ENCODE measurements around the gene UQCC2.

The UQCC2 gene

DNA sequence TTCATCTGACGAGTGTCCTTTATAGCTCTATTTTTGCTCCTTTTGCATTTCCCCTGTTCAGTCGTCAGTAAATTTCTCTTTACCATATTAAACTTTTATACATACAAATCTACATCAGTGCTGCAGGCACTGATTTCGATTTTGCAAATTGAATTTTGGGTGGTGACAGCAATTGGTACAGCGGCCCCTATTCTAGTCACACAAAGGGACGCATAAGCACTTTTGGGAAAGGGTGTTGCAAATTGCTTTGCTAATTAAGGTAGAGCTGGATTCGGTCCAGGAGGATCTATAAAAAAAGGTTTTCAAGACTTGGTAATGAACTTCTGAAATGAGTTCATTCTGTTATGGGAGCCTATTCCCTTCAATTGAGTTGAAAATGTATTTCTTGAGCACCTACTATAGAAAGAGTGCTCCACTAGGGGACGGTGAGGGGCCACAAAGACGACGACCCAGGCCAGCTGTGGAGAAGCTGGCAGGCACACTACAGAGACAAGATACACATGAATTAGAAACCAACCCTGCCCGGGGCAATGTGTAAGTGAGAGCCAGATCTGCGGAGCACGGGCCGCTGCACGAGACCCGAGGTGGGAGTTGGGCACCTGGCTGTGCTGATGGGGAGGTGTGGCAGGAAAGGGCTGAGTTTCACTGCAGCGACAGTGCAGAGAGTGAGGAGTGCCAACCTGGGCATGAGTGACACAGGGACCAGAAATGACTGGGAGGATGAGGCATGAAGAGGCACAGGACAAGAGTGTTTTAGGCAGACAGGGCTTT is 5.4 kb downstream of the UQCC2 start:
- no peak for DNase-seq (ENCODE audit: low spot score)

DNA sequence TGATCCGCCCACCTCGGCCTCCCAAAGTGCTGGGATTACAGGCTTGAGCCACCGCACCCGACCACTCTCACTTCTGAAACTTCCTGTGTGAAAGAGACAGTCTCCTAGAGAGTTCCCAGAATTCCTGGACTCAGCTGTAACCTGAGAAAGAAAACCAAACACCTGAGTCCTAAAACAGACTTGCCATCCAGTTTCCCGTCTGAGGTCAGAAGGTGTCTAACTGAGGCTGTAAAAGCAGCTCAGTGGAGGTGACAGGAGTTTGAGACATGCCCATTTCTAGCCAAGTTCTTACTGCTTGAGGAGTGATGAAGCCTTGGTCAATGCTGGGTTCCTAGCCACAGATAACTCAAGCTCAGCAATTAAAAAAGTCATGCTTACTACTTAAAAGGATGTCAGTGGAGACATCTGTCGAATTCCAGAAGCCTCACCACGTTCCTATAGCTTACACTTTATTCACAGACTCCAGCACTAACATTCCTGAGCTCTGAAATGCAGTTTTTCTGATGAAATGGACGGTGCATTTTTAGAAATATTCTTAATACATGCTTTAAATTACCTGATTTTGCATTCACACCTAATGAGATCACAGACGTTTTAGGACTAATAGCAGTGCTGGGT is 6.1 kb downstream of the UQCC2 start:
- no peak for DNase-seq (ENCODE audit: low spot score)

DNA sequence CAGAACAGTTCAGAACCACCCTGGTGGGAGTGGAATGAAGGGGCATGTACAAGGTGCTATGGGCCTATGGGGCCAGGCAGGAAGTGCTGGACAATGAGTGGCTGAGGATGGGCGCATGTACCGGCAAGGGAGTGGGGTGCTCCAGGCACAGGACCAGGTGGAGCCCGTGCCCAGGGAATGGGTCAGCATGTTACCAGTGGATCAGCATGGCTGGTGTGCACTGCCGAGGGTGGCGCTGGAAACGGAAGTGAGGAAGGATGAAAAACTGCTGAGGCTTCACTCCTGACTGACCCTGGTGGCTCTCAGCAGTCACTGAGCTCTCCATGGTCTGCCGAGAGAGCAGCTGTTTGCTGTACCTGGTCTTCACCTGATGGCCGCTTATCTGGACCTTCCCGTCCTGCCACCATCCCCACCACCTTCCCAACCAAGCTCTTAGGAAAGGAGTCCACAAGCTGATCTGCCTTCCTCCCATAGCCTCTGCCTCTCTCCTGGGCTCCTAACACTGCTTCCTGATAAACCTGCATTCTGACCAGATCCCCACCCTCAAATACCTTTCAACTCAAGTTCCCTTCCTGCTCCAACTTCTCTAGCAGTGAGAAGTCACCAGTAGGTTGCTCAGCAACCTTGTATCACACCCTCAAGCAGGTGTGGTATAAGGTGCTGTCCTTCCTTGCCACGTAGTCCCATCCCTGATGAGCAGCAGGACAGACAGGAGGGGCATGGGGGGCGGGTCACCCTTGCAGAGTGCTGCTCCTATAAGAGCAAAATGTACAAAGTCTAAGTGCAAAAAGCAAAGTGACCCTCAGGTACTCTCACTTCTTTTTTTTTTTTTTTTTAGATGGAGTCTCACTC is 7.1 kb downstream of the UQCC2 start:
- no peak for DNase-seq (ENCODE audit: low spot score)

DNA sequence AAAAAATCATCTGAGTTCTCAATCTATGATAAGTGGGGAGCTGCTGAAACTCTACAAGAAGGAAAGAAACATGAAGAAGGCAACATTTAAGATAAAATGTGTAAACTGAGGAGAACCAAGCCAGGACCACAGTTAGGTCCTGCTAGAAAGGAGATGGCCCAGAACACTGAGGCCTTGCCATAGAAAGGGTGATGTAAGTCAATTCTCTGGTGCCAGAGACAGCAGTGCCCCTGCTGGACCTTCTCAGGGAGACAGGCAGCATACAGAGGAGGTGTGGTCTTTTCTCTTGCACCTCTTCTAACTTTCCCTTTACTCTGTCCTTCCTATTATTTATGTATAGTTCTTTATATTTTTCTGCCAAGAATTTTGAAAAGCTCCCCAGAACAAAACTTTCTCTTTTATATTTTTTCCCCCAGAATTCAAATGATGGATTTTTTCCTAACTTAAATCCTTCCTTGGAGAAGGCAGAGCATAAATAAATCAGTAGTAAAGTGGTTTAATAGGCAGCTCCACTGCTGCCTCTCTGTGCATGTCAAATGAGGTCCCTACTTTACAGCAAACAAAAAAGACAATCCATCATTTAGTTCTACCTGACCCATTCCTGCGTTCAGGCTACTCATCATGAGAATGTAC is 9.0 kb downstream of the UQCC2 start:
- peak; percentile 74 for DNase-seq (ENCODE audit: low spot score)

DNA sequence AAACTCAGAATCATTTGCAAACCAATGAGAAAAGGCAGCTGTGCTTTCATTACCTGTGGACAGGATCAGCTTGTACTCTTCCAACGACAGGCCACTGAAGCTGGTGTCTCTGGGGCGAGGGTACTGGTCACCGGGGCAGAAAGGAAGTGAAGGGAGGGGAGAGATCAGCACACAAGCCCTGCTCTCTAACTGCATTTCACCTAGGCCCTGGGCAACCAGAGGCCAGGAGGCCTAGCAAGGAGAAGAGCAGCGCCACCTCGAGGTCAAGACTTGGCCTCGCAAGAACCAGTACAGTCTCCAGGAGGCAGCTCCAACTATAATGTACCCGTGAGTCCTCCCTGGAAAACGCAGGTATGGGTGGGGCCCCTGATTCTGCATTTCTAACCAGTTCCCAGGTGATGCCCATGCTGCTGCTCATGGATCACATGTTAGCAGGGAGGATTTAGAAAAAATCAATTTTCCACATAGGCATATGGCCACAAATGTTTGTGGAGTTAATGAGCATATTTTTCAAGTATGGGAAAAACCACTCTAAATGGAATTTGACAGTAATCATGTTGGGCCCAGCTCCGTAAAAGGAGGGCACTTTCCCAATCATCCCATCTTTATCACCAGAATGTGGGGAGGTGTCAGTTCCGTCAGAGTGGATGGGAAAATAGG is 11.0 kb downstream of the UQCC2 start:
- DNase-seq (ENCODE audit: low spot score) = peak; percentile 74

DNA sequence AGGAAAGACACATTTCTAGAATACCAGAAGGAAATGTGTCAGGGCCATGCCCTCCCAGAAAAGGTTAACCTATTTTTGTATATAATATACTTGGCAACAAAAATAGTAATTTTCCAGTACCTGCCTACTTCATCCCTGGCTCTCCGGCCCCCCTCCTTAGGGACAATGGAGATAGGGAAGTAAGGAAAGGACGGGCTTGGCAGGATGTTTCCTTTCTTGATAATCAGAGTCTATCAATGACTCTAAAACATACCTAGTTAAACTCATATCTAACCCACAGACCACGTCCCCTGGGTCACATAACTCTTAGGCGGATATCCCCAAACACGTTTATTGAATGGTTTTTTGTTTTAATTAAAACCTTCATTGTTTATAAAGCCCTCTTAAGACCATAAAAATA is 11.8 kb downstream of the UQCC2 start:
- DNase-seq (ENCODE audit: low spot score) = no peak

DNA sequence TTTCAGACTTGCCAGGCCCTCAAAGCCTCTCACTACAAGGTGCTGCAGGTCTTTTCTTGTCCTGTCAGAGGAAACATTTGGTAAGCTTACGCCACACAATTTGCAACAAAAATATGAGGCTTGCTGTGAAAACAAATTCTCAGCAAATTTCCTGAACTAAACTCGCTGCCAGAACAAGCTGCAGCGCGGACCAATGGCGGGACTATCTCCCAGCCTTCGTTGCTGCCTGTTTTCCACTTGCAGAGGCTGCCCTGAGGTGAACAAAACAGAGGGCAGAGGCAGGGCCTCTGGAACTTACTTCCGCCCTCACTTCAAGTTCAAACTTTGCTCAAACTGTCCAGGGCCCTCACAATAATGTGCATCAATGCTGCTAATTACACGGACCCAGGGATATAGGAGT is 12.4 kb downstream of the UQCC2 start:
- no peak for DNase-seq (ENCODE audit: low spot score)

DNA sequence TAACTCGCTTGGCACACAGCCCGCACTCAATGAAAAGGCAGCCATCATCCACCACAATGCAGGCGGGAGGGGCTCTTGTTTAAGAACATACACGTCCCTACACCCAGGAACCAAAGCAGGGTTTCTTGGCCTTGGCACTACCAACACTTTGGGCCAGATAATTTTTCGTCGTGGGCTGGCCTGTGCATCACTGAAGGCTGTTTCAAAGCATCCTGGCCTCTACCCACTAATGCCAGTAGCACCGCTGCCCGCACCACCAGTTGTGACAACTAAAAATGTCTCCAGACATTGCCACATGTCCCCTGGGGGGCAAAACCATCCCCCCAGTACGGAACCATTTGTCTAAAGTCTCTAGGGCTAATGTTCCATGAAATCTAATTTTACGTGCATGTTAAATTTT is 13.0 kb downstream of the UQCC2 start:
- DNase-seq (ENCODE audit: low spot score) = no peak

DNA sequence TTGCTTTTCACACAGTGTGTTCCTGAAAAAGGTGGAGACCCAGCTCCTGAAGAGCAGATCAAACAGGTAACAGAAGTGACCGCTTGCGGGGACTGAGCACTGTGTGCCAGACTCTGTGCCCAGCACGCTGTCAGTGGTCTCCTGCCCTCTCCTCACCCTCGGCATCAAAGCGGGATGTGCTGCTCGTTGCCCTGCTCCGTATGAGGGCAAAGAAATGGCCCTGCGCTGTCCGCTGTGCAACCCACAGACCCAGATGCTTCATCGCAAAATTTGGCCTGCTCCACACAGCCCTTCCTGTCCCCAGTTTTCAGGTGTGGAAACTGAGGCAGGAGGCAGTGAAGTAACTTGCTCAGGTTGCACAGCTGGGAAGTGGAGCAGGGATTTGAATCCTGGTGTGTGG is 13.7 kb downstream of the UQCC2 start:
- no peak for DNase-seq (ENCODE audit: low spot score)

DNA sequence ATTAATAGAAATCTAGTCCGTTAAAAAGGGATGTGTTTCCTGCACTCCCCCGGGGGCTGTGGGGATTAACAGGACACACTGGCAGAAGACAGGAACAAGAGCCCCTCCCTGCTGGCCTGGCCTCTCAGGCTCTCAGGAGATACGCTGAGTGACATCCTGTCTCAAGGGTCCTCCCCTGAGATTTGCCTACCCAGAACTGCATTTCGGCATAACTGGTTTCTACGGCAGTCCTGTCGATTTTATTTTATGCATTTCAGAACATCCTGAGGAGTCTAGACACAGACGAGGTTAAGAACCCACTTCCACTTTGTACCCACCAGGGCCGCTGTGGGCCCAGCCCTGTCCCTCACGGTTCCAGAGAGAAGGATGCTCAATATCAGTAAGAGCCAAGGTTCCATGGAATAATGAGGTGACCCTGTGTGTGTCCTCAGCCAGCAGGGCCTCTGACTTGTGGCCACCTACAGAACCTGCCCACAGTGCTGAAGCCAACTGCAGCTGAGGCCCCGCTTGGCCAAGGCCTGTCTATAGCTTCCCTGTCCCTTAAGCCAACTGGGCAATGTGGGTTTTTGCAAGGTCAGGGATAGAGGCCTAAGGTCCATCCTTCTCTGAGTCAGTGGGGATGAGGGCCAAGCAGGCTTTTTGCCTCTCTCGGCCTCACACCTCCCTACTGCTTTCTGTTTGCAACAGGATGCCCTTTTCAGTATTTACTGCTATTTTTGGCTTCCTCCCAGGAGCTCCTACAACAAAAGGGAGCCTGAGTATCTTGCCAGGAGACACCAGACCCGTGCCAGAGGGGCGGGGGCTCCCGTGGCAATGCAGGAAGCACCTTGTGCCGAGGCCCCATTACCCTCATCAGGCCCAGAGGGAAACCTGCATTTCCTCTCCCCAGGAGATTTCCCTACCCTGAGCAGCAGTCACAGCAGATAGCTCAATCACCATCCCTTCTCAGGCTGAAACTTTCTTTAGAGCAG is 14.7 kb downstream of the UQCC2 start:
- DNase-seq (ENCODE audit: low spot score) = peak; percentile 64

DNA sequence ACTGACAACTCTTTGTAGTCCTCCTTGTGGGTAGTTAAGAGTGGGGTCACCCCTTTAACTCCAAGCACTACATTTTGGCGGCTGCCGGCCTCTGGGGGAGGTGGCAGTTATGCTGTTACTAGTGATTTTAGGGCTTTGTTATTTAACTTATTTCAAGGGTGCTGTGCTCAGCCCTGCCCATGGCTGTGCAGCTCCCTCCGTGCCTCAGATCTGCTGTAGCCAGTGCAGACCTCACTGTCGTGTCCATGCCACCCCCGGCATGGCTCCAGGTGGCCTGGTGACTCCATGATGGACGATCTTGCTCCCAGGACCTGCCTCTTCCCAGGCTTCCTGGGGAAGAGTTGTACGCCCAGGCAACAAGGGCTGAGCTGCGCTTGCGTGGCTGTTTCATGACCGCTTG is 15.4 kb downstream of the UQCC2 start:
- no peak for DNase-seq (ENCODE audit: low spot score)

DNA sequence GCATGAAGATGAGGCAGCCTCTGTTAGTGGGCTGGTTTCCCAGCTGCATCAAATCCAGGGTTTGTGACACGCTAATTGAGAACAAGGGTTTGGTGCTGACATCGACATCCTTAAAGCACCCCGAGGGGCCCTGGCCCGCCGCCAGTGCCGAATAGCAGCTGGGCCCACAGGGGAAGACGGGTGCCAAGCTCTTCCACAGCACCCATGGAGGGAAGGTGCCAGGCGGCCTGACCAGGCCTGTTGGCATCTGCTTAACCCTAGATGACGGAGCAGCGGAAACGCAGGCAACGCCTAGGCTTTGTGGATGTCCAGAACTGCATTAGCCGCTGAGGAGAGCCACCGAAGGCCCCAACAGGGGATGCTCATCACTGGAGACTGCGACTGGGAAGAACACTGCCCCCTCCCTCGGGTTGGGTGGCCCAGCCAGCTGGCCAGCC is 16.0 kb downstream of the UQCC2 start:
- DNase-seq (ENCODE audit: low spot score) = no peak

DNA sequence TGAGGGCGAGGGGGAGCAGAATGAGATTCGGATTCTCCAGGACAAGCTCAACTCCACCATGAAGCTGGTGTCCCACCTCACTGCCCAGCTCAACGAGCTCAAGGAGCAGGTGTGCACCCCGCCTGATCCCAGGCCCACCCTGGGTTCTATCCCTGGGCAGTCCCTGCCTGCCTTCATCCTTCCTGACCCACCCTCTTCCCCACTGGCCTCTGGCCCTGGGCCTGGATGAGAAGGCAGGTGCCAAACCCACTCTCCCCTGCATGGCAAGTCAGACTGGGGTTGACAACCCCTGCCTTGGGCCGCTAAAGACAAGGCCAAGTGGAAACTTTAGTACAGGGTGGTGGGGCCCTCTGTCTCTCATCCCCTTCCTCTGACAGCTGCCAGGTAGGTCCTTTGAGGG is 16.5 kb downstream of the UQCC2 start:
- DNase-seq (ENCODE audit: low spot score) = no peak

DNA sequence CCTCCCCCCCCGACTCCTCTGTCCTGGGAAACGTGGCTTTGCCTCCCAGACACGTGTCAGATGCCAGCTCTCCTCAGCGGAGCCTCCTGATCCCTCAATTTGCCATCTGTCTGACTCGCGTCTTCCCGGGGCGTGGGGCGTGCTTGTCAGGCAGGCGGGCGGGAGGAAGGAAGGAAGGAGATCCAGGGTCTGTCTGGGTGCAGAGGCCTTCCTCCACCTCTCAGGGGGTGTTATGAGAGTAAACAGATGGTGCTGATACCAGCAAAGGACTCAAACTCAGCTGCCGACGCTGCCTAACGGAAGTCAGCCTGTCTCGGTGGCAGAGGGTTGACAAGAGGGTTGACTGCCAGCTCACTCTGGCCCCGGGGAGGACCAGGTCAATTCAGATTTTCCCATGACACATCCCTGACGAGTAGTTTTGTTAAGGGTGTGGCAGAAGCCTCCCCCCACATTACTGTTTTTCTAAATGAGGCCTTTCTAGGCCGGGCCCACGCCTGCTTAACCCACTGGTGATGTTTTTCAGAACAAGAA is 17.0 kb downstream of the UQCC2 start:
- no peak for DNase-seq (ENCODE audit: low spot score)

DNA sequence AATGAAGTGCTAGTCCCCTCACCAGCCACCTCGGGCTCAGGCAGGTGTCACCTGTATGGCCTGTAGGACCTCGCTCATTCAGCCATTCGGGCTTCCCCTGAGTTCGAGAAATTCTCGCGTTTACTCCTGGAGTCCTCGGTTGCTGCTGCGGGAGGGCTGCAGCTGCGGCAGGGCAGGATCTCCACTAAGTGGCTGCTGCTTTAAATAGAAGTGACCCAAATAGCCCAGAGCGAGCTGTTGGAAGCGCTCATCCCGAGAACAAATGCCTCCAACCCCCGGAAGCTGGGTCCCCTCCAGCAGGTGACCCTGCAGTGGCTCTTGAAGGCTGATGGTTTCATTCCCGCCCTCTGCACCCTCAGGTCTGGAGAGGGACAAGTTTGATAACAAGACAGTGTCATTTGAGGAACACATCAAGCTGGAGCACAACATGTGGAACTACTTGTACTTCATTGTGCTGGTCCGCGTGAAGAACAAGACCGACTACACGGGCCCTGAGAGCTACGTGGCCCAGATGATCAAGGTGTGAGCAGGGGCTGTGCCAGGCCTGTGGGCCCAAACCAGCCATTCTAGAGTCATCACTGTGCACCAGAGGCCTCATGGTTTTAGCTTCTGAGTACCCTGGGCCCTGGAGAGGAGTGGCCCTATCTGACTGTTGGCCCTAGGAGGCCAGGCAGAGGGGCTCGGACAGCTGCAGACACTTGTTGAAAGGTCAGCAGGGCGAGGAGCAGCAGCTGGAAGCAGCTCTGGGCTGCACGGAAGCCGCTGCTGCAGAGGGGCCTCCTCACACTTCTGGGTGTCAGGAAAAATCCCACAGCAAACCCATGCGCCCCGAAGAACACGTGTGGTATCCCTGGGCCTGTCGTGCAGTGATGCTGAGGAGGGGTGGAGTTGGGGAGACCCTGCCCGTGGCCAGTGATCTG is 18.1 kb downstream of the UQCC2 start:
- no peak for DNase-seq (ENCODE audit: low spot score)

DNA sequence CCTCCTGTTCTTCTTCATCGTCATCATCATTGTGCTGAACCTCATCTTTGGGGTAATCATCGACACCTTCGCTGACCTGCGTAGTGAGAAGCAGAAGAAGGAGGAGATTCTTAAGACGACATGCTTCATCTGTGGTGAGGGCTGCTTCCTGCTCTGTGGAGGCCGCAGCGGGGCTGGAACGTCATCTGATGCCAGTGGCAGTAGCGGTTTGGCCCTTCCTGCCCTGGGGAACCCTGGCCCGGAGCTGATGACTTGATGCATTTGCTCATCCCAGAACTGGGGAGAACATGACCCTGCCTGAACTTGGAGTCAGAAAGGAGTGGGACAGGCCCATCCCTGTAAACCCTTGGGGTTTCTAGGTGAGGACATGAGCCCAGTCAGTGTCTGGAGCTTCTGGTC is 18.7 kb downstream of the UQCC2 start:
- DNase-seq (ENCODE audit: low spot score) = no peak

DNA sequence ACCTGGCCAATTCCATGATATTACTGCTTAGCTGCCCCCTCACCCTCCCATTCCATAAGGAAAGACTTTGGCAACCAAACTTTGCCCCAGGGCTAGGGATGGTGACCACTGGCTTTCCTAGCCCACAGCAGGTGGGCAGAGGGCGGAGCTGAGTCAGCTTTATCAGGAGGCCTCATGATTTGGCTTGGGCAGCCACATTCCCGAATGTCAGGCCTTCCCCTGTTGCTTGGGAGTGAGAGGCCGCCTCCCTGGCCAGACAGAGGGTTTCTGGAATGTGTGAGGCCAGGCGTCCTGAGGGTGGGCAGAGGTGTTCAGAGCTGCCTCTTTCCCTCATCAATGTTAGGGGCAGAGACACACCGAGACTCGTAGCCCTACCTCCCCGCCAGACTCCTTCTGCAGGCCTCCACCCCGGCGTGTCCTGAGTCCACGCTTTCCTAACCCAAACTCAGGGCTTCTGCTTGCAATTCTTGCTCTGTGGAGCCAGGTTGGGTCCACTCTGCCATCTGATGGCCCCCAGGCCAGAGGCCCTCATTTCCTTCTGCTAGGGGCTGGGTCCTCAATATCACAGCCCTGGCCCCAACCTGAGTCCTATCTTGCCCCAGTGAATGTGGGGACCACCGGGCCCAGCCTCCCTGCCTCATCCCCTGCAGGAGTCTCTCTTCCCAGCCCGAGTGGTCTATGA is 19.3 kb downstream of the UQCC2 start:
- DNase-seq (ENCODE audit: low spot score) = no peak

DNA sequence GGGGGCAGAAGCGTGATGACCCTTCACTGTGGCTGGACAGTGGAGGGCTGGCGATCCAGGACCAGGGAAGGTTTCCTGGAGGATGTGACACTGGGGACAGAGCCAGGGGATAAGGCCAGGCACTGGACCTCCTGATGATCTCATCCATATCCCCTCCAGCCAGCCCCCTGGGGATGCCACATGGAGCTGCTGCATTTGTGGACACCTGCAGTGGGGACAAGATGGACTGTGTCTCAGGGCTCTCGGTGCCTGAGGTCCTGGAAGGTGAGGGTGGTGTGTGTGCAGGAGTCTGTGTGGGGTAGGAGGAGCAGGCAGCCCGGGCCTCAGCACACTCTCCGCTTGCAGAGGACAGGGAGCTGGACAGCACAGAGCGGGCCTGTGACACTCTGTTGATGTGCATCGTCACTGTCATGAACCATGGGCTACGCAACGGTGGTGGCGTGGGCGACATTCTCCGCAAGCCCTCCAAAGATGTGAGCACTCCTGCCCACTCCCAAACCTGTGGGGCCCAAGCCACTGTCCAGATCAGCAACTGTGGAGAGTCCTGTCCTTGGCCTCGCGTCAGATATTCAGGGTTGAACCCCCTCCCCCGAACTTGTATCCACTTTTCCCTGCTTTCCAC is 19.9 kb downstream of the UQCC2 start:
- no peak for DNase-seq (ENCODE audit: low spot score)

Measured in COLO829 (cell line).